ENCODE data around the gene FGD4. TPM values are rescaled to one million over a fixed set of nuclear protein-coding genes. Genes with fewer than 3 reads are reported as not detected.
"Not testable (repeated sequence)": the region's sequence is repeated elsewhere in the genome, so short reads cannot be mapped to it uniquely, and the experiment has no call there.

The FGD4 gene
- total RNA-seq, 1 donor from 2014 or later: 41.6 TPM

DNA sequence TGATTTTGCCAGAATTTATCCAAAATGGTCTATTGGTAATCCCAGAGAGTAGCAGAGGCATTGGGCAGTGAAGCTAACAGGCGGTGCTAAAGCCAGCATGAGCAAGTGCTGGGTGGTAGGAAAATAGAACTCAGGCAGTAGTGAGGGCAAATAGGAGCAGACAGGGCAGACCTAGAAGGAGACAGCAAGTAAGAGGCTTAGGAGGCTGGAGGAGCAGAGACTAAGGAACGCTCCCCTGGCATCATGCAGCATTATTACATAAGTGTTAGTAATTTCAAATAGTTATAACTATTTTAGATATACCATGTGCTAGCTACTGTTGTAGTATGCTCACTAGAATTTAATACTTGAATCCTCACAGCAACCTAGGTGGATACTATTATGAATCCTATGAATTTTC, 151.7 kb downstream of the FGD4 start:
- no peak for DNase-seq (ENCODE audit: low spot score)

DNA sequence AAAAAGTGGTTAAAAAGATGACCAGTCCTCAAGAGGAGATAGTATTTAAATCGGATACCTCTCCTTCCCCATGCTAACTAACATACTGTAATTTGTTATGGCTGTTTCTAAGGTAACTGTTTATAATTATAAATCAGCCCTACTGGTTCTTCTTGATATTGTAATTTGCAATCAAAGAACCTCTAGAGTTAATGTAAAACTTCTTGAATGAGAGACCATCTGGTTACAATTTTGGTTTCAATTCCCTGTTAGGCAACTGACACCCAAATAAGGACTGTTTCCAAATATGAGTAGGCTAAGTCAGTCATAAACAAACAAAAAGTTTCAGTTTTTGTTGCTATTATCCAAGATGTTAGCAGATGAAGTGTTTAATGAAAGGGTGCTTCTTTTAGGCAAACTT, 159.5 kb downstream of the FGD4 start:
- DNase-seq (ENCODE audit: low spot score): no peak

DNA sequence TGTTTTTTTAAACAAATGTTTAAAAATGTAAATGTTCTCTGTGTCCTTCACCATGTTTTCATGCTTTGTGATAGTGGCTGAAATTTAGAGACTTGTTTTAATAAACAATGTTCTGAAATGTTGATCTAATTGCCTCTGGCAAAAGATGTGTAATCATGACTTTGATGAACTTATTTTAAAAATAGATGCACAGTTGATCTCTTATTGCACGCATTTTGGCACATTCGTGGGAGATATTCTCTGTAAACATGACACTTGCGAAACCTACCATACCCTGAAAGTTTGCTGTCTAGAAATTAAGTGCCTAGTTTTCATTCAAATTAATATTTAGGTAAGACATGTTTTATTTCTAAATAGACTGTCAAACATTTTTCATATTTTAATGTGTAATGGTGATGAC, 160.1 kb downstream of the FGD4 start:
- DNase-seq (ENCODE audit: low spot score): no peak

DNA sequence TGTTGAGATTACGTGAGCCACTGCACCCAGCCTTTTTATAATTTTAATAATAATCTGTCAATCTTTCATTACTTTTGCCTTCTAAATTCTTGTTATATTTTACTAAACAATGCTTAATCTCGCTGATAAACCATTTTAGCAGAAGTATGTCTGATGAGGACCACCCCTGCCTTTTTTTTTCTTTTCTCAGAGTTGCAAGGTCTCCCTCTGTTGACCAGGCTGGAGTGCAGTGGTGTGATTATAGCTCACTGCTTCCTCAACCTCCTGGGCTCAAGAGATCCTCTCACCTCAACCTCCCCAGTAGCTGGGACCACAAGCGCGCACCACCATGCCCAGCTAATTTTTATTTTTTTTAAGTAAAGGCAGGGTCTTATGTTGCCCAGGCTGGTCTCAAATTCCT, 161.2 kb downstream of the FGD4 start:
- DNase-seq (ENCODE audit: low spot score): no peak

DNA sequence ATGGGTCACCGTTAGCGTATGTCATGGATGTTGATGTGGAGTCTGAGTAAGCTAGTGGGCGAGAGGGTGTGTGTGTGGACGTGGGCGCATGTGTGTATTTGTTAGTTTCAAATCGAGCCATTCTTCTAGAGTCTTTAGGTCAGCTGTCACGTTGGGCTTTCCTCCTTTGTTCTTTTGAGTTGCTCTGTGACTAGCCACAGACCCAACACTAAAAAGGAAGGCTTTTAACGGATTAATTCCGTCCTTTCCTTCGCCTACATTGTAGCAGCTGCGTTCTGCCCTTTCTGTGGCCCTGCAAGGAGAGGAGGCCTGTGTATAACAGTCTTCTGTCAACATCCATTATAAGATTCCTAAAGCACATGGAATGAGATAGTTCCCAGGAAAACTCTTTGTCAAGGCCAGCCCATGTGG, 162.6 kb downstream of the FGD4 start:
- no peak for DNase-seq (ENCODE audit: low spot score)

DNA sequence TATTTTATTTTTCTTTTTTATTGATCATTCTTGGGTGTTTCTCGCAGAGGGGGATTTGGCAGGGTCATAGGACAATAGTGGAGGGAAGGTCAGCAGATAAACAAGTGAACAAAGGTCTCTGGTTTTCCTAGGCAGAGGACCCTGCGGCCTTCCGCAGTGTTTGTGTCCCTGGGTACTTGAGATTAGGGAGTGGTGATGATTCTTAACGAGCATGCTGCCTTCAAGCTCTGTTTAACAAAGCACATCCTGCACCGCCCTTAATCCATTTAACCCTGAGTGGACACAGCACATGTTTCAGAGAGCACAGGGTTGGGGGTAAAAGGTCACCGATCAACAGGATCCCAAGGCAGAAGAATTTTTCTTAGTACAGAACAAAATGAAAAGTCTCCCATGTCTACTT, 163.1 kb downstream of the FGD4 start:
- not testable (repeated sequence) for DNase-seq (ENCODE audit: low spot score)

DNA sequence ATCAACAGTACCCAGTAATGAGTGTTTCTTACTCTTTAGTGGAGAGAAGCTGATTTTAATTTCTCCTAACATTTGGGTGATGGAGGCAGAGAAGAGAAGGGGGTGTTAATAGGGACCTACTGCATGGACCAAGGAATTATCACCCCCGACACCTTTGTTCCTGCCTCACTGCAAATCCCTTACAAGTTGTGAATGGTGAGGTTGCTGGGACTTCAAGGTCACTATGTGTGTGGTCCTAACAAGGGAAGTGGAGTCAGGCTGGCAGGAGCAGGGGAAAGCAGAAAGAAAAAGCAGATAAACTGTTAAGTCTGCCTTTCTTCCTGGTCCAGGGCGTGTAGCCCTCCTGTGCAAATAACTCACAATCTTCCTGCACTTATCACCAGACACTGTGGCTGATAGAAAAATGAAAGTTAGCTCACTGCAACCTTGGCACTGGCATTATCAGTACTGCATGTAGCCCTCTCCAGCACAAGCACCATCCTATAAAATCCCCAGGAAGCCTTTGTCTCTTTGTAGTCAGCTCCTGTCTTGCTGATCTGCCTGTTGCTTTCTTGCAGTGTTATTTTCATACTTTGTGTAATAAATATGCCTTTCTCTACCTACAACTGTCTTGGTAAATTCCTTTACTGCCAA, 167.4 kb downstream of the FGD4 start:
- no peak for DNase-seq (ENCODE audit: low spot score)

DNA sequence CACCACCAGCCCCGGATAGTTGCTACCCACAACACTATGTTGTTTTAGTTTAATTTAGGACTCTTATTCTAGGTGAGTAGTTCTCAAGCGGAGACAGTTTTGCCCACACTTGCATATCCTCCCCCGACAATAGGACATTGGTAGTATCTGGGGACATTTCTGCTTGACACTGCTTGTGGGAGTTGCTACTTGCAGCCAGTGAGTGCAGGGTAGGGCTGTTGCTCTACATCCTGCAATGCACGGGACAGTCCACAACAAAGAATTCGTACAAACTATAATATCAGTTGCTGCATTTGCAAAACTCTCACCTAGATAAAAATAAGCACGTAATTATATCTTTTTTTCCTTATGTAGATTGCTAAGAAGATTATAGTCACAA, 167.9 kb downstream of the FGD4 start:
- DNase-seq (ENCODE audit: low spot score): no peak

DNA sequence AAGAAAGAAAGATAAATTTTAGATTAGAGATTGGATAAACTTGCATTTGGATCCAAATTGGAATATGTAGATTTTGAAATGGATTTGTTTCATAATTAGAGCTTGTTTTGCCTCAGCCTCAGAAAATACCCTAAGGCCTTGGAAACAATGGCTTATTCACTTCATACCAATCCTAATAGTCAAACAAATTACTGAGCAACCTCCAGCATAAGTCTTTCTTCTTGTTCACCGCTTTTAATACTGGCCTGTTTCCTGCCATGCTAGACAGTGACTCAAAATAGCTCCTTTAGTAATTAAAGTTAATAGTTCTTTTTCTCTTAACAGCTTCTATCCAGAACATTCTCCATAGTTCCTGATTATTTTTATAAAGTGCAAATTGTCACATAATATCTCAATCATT, 168.9 kb downstream of the FGD4 start:
- DNase-seq (ENCODE audit: low spot score): no peak

DNA sequence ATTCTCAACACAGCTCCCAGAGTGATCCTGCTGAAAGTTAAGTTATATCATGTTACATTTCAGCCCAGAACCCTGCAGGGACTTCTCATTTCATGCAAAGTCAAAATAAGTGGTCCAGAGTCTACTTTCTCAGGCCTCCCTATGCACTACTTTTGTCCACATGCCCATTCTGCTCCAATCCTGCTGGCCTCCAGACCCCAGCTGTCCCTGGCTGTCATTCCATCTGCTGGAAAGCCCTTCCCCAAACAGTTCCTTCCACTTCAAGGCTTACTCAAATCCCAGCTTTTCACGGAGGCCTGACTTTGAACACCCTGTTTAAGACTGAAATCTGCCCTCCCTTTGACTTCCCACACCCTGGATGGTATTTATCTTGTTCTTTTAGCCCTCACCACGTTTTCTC, 169.9 kb downstream of the FGD4 start:
- DNase-seq (ENCODE audit: low spot score): no peak

DNA sequence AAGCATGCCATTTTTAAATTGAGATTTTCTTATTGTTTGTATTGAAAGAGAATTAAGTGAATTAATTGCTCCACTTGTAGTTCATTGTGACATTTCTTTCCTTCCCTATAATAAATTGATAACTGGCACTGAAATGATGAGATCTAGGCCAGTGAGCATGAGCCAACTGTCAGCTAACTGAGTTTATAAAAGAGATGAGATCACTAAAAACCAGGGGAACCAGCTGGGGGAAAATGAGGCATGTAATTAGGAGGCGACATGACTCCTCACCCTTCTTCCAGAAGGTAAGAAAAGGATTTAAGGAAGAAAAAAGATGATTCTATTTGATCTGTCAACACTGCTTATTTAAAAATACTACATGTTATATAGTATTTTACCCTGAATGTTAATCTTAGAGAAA, 175.2 kb downstream of the FGD4 start:
- no peak for DNase-seq (ENCODE audit: low spot score)

DNA sequence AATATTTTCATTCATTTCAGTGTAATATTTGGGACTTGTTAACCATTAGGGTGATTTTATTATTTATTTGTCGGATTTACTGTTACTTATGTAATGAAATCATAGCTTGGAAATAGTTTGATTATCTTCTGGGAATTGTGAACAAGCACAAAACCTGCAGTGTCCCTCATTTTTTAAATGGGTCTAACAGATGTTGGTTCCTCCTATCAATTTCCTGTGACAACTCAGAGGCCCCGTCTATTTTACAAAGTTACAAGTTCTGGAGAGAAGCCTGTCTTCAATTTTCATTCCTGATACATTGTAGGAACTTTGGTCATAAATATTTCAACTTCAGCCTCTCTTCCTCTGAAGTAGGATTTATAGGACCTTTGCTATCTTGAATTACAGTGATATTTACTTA, 178.0 kb downstream of the FGD4 start:
- no peak for DNase-seq (ENCODE audit: low spot score)

DNA sequence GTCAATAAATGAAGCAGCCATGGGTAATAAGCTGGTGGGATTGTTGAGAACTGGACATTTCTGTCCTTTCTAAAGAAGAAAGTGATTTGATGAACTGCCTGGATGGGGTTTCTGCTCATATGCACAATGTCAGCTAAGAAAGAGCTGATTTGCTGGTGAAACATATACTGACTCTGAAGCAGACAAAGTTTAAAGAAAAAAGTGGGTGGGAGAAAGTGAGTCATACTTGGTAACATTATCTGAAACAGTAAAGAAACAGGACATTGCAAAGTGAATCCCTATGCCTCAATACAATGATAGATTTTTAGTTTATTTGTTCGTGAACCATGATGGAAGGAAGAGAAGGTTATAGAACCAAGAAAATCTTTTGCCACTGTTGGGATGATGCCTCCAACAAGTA, 184.2 kb downstream of the FGD4 start:
- no peak for DNase-seq (ENCODE audit: low spot score)

DNA sequence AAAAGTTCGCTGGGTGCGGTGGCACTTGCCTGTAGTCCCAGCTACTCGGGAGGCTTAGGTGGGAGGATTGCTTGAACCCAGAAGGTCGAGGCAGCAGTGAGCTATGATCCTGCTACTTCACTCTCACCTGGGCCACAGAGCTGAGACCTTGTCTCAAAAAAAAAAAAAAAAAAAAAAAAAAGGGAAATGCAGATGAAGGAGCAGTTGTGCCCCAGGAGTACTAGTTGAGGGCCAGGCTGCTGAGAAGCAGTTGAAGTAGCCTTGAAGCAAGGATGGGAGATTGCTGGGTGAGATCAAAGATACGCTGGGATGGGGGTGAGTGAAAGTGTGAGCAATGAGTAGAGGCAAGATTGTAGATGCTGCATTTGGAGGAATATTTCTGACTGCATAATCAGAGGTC, 186.3 kb downstream of the FGD4 start:
- DNase-seq (ENCODE audit: low spot score): no peak

DNA sequence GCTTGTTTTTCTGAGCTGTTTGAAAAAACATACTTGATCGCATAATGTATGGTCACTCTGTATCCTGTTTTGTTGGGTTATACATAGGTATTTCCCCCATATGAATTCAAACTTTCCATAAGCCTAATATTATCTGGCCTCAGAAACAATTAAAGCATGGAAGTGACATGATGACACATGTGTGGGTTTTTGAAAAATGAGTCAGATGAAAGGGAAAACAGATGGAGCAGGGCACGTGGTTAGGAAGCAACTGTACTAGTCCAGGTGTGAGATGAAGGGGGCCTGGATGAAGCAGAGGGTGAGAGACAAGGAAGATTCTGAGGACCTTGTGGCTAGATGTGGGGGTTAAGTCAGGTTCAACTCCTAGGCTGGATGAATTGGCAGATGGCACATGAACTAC, 187.0 kb downstream of the FGD4 start:
- no peak for DNase-seq (ENCODE audit: low spot score)

DNA sequence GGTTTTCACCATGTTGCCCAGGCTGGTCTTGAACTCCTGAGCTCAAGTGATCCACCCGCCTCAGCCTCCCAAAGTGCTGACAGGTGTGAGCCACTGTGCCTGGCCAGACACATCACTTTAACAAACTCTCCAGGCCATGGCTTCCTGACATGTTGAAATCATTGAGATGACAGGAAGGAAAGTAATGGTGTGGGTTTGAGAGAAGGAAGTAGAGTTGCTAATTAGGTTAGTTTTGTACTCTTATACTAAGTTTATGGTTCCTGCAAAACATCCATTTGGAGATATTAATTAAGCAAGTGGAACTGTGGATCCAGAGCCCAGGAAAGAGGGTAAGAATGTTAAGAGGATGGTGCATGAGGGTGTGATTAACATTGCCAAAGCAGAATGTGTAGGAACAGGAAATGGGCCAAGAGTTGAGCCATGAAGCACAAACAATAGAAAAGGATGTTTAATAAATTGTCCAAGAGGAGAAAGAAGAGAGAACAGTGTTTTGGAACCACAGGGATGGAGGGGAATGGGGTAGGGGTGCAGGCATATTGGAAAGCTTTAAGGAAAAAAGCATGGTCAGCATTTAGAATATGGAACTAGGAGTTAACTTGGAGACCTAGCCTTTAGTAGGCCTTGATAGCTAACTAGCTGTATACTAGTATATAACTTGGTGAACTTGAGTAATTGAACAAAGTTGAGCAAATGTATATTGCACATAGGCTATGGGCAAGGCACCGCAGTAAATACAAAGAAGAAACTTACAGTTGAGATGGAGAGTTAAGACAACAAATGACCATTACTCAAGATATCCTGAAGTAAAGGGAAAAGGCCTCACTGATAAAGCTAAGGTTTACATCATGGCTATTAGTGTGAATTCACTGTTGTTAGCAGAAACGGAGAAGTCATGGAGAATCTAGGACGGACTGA, 188.5 kb downstream of the FGD4 start:
- DNase-seq (ENCODE audit: low spot score): no peak

DNA sequence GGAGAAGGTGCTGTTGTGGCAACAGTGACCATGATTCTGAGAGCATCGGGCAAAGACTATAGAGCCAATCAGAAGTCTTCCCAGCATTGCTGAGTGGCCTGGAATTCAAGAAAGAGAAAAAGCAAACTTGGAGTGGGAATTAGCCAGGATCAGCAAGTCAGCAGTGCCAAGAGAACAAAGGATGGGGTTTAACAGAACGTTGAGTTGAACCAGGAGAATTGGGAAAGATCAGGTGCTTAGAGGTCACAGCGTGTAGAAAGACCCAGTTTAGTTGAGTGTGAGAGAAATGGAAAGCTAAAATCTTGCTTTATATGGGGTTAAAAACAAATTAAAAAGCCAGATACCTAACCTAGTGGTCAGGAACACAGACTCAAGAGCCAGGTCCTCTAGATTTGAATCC, 189.2 kb downstream of the FGD4 start:
- no peak for DNase-seq (ENCODE audit: low spot score)

DNA sequence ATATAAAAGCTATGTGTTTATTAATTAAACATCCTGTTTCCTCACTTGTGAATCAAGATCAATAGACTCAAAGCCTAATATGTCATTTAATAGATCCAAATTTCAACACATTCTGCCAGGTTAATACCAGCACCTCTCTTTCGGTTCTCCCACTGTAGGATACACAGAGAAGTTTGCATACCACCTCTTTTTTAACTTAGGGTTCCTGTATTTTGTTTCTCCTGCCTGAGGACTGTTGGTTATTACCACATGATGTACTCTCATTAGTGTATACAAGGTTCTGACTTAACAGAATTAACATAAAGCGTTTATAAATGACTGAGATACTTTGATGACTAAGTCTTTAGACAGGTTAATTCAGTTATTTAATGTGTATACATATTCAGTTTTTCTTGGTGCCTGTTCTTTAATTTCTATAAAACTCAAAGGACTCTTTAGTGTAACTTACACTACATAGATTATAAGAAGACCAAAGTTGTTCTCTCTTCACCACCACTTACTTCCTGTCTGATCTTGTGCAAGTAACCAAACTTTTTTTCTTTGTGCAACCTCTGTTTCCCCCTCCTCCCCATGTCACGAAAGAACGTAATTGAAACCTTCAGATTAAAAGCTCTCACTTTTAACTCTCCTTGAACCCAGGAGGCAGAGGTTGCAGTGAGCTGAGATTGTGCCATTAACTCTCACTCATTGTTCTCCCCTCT, 190.0 kb downstream of the FGD4 start:
- no peak for DNase-seq (ENCODE audit: low spot score)

DNA sequence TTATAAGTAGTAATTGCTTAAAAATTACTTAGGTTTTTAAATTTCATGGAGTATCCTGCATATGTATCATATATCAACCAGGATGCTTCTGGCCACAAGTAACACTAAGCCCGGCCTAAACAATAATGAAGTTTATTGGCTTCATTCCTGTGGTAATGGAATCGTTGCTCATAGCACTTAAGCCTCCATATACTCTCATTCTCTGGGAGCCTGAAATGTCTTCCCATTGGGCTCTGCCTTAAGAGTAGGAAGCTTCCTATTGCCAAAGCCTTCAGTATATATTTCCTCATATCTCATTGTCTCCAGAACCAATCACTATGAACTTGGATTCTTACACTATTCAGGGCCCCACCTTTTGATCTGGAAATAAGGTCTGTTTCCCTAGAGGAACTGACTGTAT, 195.9 kb downstream of the FGD4 start:
- DNase-seq (ENCODE audit: low spot score): no peak

DNA sequence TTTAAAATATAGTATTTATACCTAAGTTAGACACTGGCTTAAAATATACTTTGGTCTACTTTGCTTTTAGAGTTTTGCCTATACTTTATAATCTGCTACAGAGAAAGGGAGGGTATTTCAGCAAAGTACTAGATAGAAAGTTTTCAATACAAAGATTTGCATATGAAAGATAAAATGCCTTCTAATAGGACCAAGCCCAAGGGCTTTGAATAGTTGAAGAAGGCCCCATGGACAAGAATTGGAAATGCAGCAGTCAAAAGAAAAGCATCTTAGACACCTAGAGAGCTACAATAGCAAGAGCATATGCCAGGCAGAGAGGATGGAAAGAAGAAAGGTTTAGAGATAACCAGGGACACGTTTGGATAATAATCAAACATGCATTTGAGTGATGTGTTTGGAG, 196.7 kb downstream of the FGD4 start:
- DNase-seq (ENCODE audit: low spot score): no peak

DNA sequence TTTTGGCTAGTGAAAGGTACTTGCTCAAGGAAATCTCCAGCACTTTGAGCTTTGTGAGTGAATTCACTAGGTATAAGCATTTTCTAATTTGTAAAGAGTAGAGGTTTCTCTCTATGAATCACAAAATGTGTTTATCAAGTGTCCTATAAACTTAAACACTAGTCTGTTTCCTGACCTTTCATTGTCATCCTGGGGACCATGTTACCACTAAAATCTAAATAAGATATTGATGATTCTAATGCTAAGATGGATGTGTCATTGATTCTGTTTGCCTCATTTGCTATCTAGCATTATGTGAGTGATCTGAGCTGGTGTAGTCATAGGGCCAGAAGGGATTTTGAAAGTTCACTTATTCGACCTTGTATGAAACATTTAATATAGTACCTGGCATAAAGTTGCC, 199.3 kb downstream of the FGD4 start:
- DNase-seq (ENCODE audit: low spot score): no peak

DNA sequence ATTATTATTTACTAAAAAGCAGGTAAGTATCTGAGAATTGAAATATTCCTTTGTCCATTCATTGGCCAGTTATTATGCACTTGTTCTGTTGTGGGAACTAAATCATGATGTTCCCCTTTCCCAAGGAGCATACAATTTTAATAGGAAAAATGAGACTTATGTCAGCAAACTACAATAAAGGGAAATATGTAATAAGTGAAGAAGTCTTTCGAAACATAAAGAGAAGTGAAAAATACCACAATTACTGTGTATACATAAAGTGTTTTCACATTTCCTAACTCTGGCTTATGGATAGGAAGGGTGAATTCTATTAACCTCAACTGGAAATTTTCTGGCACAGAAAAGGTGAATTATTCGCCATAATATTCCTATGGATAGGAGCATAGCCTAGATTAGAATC, 201.3 kb downstream of the FGD4 start:
- DNase-seq (ENCODE audit: low spot score): no peak

Measured in mesenteric fat pad (tissue), 1 donor.